PC-3 (cell line): Measurements from ENCODE around the gene SLC15A5.

Experiments used
- CTCF ChIP-seq: fragments of 300-600 bp; sonication (generic); conservative IDR thresholded peaks from 2 replicates; pipeline ENCODE4 v1.5.1; 2017; ENCODE audit warnings: antibody characterized with exemption, low read depth, mild to moderate bottlenecking, low read length
- EZH2 ChIP-seq: fragments of 300-600 bp; sonication (generic); IDR thresholded peaks from one replicate; pipeline ENCODE4 v1.6.1; 2017; ENCODE audit warnings: antibody characterized with exemption, mild to moderate bottlenecking, low read length; ENCODE audit not compliant: unreplicated experiment
- EZH2phosphoT487 ChIP-seq: fragments of 300-600 bp; sonication (generic); IDR thresholded peaks from 2 replicates; pipeline ENCODE4 v1.6.1; 2018; ENCODE audit warnings: mild to moderate bottlenecking, antibody characterized with exemption, low read length, borderline replicate concordance

GRCh38 chr12:16158050-16158449, 119.4 kb downstream of the SLC15A5 start:
- TF ChIP-seq CTCF = no peak
- TF ChIP-seq EZH2phosphoT487 = no peak
- TF ChIP-seq EZH2 = no peak
